Thyroid gland (tissue), 4 donors: ENCODE data around the gene ETNK2. TPM values are rescaled to one million over a fixed set of nuclear protein-coding genes. Genes with fewer than 3 reads are reported as not detected.

Source experiments
- DNase-seq, 2 donors: peaks; one replicate each; pipeline ENCODE4 v3.0.0-alpha.2; 2019
- H3K27ac ChIP-seq, 3 donors: fragments of 200-600 bp; sonication (generic); 1 replicate in 2 of 3; 2 replicates in 1 of 3; pipeline ENCODE4 v1.5.1; 2016 to 2019; ENCODE audit warnings: mild to moderate bottlenecking in 1 of 3, moderate library complexity in 1 of 3
- H3K27me3 ChIP-seq: fragments of 200-600 bp; sonication (generic); one replicate; pipeline ENCODE4 v1.5.1; 2019
- H3K36me3 ChIP-seq, 2 donors: fragments of 200-600 bp; sonication (generic); one replicate each; pipeline ENCODE4 v1.5.1; 2016 to 2019
- H3K4me1 ChIP-seq, 2 donors: fragments of 200-600 bp; sonication (generic); one replicate each; pipeline ENCODE4 v1.5.1; 2017 to 2019
- H3K4me3 ChIP-seq, 3 donors: fragments of 200-600 bp; sonication (generic); replicated peaks in 1 of 3; 1 replicate in 2 of 3; 2 replicates in 1 of 3; pipeline ENCODE4 v1.5.1; 2016; ENCODE audit warnings: mild to moderate bottlenecking in 1 of 3
- H3K9me3 ChIP-seq: fragments of 200-600 bp; sonication (generic); one replicate; pipeline ENCODE4 v1.5.1; 2017
- CTCF ChIP-seq, 6 experiments: fragments of 200-600 bp in 3 of 6; fragments of 450-650 bp in 3 of 6; sonication (generic) in 3 of 6; IDR thresholded peaks; one replicate each; pipeline ENCODE4 v1.5.1; 2016 to 2019; ENCODE audit warnings: antibody characterized with exemption in 6 of 6, mild to moderate bottlenecking in 2 of 6, inconsistent platforms in 1 of 6, moderate library complexity in 1 of 6
- POLR2A ChIP-seq, 2 donors: fragments of 450-650 bp; IDR thresholded peaks; one replicate each; pipeline ENCODE4 v1.6.1; 2017; ENCODE audit warnings: antibody characterized with exemption in 2 of 2, mild to moderate bottlenecking in 2 of 2, moderate library complexity in 1 of 2
- WGBS, 2 donors: methylation state at CpG; one replicate each; pipeline ENCODE4 v1.1.5; 2017; 5-methylcytosine and 5-hydroxymethylcytosine counted together
- intact Hi-C: fragments of 100-400 bp; cut with DNase I; formaldehyde crosslinking; loops from one replicate; pipeline ENCODE4 v1.15.1; 2023
- total RNA-seq, 4 donors: library from RNA; depleted of rRNA; stranded (reverse); fragments of >200 nt; gene quantifications; one replicate each; pipeline ENCODE4 v1.2.3, GENCODE V29; 2016

ETNK2 gene
- total RNA-seq, 4 donors from 2014 or later, result 16.1 to 22.5 (median 21.0) TPM

- no peak for TF ChIP-seq CTCF (IDR thresholded peaks at IDR 0.05)
- no peak for TF ChIP-seq POLR2A (IDR thresholded peaks at IDR 0.05)
- peaks cover 0 to 7% of the 10 kb centered on the region in 2 donors for H3K4me1 ChIP-seq
- intact Hi-C loops, result no loop called here
- WGBS, 2 donors, result 77 to 84% methylated on average over 10 of the region's 10 CpGs
- no peak for DNase-seq
- H3K27me3 ChIP-seq, result no peaks in the 10 kb centered on the region
- H3K9me3 ChIP-seq, result no peaks in the 10 kb centered on the region
- H3K36me3 ChIP-seq, result no peaks in the 10 kb centered on the region
- H3K4me3 ChIP-seq, result no peak overlapping the region
- no peak overlapping the region for H3K27ac ChIP-seq
These were observed 34.8 kb upstream of the ETNK2 start for GRCh38 chr1:204186597-204186996.

- intact Hi-C loops, result no loop called here
- Histone ChIP-seq H3K27ac (no peak overlapping the region), H3K27me3 (no peaks in the 10 kb centered on the region), H3K36me3 (no peaks in the 10 kb centered on the region), H3K9me3 (no peaks in the 10 kb centered on the region), H3K4me1 (no peaks in the 10 kb centered on the region), H3K4me3 (no peak overlapping the region)
- no peak for TF ChIP-seq POLR2A (IDR thresholded peaks at IDR 0.05)
- no peak for TF ChIP-seq CTCF (IDR thresholded peaks at IDR 0.05)
- WGBS, 2 donors, result 54 to 71% methylated on average over 1 of the region's 1 CpG
- no peak for DNase-seq
These were observed 29.3 kb upstream of the ETNK2 start for GRCh38 chr1:204181116-204181515.

- Histone ChIP-seq H3K9me3 (no peaks in the 10 kb centered on the region), H3K4me3 (no peak overlapping the region), H3K4me1 (no peaks in the 10 kb centered on the region), H3K27ac (no peak overlapping the region), H3K27me3 (no peaks in the 10 kb centered on the region), H3K36me3 (no peaks in the 10 kb centered on the region)
- 83 to 87% methylated on average over 6 of the region's 6 CpGs for WGBS, 2 donors
- no peak for TF ChIP-seq CTCF (IDR thresholded peaks at IDR 0.05)
- no peak for TF ChIP-seq POLR2A (IDR thresholded peaks at IDR 0.05)
- no peak for DNase-seq
- intact Hi-C loops, result no loop called here
These were observed 28.3 kb upstream of the ETNK2 start for GRCh38 chr1:204180133-204180532.

- Histone ChIP-seq H3K27ac (no peak overlapping the region), H3K4me1 (no peaks in the 10 kb centered on the region), H3K27me3 (no peaks in the 10 kb centered on the region), H3K4me3 (no peak overlapping the region), H3K9me3 (no peaks in the 10 kb centered on the region), H3K36me3 (no peaks in the 10 kb centered on the region)
- intact Hi-C loops, result no loop called here
- 77 to 79% methylated on average over 3 to 6 of the region's 7 CpGs for whole genome bisulfite sequencing, 2 donors
- no peak for DNase-seq
- TF ChIP-seq CTCF (IDR thresholded peaks at IDR 0.05) (no peak), POLR2A (IDR thresholded peaks at IDR 0.05) (no peak)
These were observed 26.8 kb upstream of the ETNK2 start for GRCh38 chr1:204178487-204179281.

- TF ChIP-seq CTCF (IDR thresholded peaks at IDR 0.05) (no peak), POLR2A (IDR thresholded peaks at IDR 0.05) (no peak)
- 56 to 57% methylated on average over 4 of the region's 4 CpGs for WGBS, 2 donors
These were observed 25.3 kb upstream of the ETNK2 start for GRCh38 chr1:204177133-204177532.

More at GRCh38 chr1:204177133-204177532, 25.3 kb upstream of the ETNK2 start:
- no peaks in the 10 kb centered on the region for H3K4me1 ChIP-seq
- no peaks in the 10 kb centered on the region for H3K36me3 ChIP-seq
- H3K4me3 ChIP-seq, result no peak overlapping the region
- no peak for DNase-seq
- intact Hi-C loops, result no loop called here
- no peaks in the 10 kb centered on the region for H3K27me3 ChIP-seq
- no peak overlapping the region for H3K27ac ChIP-seq
- no peaks in the 10 kb centered on the region for H3K9me3 ChIP-seq
